HG03175 (cell line): ENCODE data around the gene TRPC4.
"Not testable (repeated sequence)": the region's sequence is repeated elsewhere in the genome, so short reads cannot be mapped to it uniquely, and the experiment has no call there.

ENCODE experiments used
- ATAC-seq: cut with Tn5 transposase; IDR thresholded peaks from one replicate; pipeline ENCODE4 v1.9.1; 2021; ENCODE audit warnings: mild to moderate bottlenecking, moderate library complexity; ENCODE audit not compliant: unreplicated experiment

The TRPC4 gene

DNA sequence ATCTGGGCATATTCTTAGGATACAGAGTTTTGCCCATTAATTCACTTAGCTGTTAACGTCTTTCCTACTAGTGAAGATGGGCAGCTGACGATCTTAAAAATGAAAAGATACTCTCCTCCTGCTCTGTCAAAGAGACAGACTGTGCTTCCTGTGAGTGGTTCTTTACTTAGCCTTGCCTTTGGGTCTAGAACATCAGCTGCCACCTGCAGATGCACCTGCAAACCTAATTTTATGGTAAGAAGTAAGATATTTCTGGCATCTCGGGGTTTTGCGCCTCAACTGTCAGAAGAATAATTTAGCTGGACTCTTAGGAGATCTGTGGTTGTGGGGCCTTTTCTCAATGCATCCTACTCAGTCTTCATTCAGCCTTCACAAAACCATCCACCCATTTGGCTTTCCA is 36.2 kb downstream of the TRPC4 start:
- no peak for ATAC-seq

DNA sequence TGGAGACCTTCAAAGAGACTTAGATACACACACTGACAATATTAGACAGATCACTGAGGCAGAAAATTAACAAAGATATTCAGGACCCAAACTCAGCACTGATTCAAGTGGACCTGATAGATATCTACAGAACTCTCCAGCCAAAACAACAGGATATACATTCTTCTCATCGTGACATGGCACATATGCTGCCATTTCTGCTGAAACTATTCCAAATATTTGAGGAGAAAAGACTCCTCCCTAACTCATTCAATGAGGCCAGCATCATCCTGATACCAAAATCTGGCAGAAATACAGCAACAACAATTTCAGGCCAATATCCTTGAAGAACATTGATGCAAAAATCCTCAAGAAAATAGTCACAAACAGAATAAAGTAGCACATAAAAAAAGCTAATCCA is 53.3 kb downstream of the TRPC4 start:
- no peak for ATAC-seq

DNA sequence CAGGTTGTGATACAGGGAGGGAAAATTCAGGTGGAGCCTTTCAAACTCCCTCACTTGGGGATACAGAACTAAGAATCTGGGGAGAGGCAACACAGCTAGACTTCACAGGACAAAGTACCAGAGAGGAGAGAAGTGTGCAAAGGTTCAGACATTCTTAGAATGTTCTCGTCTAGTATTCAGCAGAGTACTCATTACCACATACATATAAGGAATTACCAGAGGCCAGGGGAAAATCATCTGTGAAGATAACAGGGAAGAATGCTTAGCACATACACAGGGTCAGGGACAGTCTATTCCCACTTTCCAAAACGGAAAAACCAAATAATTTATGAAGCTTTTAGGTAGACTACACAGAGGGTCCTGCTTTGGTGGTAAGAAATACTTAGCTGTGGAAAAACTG is 58.1 kb downstream of the TRPC4 start:
- ATAC-seq, result no peak

DNA sequence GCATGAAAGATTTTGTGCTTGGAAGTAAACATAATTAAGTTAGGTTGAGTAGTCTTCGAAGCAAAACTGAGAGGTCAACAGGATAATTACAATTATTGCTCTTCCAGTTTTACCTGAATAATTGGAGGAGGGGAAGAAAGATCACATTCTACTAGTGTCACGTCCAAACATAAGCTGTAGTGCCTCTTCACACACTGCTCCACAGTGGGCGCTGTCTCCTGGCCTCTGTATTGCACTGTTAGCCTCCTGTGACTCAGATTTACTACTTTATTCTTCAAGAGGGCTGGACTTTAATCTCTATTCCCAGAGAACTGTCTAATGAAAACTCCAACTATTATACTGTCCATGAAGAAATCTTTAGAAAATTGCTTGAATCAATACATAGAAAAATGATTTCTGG is 62.9 kb downstream of the TRPC4 start:
- no peak for ATAC-seq

DNA sequence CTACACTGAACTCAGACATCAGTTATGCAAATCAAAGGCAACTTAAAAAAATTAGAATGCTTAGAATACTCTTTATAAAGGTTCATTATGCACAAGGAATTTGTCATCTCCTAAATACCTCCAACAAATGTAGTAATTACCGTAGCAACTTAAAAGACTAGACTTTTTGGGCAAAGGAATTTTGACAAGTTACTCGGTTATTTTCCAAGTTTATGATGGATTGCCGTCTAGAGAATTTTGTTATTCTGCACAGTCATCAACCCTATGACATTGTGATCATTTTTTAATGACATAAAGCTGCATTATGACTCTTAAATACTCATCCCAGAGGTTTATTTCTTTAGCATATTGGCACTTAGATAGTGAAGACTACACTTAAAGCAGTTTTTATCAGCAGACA is 71.9 kb downstream of the TRPC4 start:
- no peak for ATAC-seq

DNA sequence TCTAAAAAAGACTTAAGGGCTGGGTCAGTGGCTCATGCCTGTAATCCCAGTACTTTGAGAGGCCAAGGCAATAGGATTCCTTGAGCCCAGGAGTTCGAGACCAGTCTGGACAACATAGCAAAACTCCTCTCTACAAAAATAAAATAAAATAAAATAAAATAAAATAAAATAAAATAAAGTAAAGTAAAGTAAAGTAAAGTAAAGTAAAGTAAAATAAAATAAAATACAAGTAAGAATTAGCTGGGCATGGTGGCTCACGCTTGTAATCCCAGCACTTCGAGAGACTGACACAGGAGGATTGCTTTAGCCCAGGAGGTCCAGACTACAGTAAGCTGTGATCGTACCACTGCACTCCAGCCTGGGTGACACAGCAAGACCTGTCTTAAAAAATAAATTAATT is 72.8 kb downstream of the TRPC4 start:
- ATAC-seq, result not testable (repeated sequence)

DNA sequence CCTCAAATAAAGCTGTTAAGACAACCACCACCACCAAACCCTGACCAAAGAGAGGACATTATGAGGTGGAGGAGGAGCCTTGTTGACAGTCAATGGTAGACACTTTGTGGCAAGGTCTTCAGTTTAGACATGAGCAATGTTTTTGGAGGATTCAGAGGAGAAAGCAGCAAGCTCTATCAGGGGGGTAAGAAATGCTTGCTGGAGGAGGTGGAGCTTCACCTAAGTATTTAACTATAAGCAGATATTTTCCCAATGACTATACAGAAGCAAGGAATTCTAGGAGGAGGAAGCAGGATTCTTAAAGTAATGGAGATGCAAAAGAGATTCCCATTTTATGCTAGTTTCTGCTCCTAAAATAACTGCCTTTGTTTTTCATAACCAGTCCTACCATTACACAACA is 74.2 kb downstream of the TRPC4 start:
- no peak for ATAC-seq

DNA sequence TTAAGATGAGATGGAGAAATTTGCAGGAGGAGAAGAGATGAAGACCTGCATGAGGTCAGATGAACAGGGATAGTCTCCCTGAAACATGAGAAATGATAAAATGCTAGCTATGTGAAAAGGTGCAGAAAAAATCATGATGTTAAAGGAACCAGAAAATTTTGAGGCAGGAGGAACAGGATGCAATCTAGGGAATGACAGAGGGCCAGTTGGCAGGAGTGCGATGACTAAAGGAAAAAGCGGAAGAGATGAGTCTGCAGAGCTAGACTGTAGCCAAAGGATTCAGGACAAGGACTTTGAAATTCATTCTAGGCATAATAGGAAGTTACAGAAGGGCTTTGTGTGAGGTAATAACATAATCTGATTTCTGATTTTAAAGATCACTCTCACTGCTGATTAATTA is 77.9 kb downstream of the TRPC4 start:
- no peak for ATAC-seq

DNA sequence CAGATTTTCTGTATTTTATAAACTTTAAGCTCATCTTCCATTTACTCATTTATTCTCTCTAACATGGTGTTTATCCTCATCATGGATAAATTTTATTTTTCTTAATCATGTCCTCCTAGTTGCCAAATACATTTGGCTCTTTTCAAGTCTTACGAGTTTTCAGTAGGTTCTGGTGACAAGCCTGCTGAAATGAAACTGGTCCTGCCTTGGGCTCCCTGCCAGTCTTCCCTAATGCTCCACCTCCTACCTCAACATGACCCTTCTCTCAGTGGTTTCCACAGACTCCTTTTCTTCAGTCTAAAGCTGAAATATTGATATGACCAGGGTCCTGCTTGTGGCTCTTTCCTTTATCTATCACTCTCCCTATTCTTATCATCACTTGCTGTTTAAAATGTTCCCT is 81.2 kb downstream of the TRPC4 start:
- no peak for ATAC-seq

DNA sequence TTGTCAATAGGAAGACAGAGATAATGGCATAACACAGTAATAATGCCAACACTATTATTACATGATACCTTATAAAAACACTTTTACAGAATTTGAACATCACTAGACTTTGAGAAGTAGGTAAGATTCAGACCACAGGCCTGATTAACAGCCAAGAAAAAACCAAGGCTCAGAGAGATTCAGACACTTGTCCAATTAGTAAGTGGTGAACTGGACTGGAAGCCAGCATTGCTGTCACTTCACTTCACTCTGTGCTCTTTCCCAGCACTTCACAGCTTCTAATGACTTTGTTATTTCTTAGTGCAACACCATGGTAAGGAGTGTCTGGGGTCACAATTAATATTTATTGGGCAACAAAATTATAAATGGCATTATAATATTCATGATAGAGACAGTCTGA is 91.9 kb downstream of the TRPC4 start:
- no peak for ATAC-seq

DNA sequence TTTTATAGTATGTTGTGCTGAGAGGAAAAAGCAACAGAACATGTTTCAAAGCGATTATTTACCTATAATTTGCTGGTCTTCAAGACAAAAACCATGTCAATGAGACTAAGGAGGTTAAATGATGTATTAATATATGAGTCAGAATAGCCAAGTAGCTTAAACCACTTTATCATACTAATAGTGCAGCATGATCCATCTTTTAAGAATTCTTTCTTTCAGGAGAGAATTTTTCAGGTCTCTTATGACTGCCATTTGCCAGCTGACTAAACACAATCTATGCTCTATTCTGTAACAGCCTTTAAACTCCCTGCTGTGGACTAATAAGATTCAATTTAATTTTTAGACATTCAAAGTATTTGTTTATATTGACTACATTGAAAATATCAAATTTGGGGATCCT is 93.7 kb downstream of the TRPC4 start:
- no peak for ATAC-seq

DNA sequence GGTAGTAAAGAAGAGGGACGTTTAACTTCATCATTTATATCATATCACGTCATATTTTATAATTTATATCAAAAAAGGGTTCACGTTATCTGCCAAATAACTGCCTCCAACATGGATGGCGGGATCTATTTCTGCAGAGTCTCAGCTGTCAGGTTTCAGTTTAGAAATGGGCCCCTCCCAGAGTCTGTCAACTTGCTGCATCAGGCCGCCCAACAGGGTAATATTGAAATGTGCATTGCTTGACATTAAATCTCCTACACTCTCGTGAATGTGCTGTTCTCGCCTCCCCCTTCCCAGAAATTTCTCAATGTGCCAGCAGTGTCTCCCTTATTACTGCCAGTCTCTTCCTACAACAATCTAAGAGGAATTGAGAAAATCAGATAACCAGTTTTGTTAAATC is 96.9 kb downstream of the TRPC4 start:
- ATAC-seq, result no peak

DNA sequence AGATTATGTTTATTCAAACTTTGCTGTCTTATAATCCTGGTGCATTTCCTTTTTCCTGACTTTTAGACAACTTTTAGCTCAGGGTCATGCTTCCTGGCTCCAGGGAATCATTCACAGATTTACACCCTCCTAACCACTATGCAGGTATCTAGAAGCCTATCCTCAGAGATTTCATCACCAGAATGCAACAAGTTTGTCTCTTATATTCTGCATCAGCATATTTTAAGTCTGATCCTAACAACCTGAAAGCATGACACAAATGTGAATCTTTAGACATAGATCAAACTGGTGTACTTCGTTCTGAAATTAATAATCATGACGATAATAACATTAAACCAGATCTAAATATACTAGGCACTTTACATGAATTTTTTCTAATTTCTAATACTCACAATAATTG is 100.0 kb downstream of the TRPC4 start:
- ATAC-seq, result no peak

DNA sequence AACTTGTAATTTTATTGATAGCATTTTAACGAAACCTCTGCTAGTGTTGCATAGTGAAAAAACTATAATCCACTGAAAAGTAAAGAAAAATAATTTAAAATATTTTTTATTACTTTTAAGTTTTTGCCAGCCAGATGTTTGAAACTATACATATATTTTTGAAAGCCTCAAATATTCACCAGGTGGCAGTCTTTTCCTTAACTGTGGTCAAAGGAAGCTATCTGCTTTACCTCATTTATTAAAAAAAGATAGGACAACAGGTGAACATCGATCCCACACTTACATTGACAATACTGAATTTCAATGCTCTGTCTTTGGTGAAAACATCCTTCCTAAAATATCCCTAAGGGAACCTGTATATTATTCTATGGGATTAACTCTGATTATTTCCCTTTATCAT is 100.5 kb downstream of the TRPC4 start:
- no peak for ATAC-seq

DNA sequence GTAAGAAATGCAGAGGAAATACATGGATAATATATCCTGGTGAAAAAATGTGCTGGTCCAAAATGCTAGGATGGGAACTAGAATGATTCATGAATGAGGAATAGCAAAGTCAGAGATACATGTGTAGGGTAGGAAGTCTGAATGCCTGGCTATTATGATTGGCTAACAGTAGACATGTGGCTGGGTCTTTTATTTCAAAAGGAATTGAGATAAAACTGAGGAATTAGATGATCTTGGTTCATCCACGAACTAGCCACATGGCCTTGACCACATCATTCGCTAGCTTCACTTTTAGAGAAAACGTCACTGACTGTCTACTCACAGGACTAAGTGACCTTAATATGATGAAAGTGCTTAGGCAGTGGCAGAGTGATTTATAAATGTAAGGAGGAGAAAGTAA is 103.1 kb downstream of the TRPC4 start:
- ATAC-seq, result no peak

DNA sequence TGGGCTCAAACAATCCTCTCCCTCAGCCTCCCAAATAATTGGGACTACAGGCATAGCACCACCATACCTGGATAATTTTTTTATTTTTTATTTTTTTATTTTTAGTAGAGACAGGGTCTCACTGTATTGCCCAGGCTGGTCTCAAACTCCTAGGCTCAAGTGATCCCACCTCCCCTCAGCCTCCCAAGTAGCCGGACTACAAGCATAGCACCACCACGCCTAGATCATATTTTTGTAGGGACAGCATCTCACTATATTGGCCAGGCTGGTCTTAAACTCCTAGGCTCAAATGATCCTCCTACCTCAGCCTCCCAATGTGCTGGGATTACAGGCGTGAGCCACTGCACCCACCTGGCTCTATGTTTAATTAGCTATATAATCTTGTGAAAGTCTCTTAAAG is 114.2 kb downstream of the TRPC4 start:
- ATAC-seq, result no peak

DNA sequence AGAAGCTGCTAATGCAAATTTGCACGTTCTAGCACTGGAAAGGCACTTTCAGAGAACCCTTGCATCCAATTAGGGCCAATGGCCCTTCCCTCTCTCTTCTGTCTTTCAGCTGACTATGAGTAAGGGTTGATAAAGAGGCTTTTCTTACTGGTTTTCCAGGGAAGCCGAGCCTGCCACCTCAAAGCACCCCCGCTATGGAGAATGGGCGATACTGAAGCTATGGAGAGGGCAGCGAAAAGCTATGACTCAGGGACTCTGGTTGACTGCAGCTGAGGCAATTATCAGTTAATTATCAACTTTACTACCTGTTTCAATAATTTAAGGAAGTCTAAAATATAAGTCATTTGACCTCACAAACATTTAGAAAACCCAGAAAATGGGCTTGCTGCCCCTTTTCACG is 115.8 kb downstream of the TRPC4 start:
- no peak for ATAC-seq

DNA sequence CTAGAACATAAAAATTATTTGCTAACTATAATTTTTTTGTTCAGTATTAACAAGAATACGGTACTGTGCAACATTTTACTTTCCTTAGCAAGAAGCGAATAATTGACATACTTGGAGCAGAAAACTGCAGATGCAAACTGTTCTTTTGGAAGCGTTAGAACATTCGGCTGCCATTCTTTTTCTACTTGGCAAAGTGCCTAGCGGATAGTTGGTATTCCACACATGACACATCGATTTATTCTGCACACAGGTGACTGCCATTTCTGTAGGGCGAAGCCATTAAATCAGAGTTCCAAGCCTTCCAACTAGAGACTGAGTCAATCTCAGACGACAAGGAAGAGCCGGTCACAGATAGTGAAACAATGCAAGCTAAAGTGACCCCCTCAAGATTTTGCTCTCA is 117.4 kb downstream of the TRPC4 start:
- no peak for ATAC-seq

DNA sequence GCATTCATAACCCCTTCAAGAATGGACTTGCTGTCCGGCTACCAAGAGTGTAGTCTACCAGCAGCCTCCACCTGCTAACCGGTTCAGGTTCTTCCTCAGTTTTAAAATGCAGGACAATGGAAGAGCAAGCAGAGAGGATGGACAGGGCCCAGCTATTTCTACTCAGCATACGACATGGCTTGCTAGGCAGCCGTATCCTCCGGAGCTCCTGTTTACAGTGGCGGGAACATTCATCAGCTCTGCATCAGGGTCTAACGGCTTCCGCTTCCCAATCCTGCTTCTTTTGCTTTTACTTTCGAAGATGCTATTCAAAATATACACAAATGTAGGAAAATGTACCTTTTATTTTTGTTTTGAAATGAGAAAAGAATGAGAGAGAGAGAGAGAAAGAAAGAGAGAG is 118.5 kb downstream of the TRPC4 start:
- no peak for ATAC-seq

DNA sequence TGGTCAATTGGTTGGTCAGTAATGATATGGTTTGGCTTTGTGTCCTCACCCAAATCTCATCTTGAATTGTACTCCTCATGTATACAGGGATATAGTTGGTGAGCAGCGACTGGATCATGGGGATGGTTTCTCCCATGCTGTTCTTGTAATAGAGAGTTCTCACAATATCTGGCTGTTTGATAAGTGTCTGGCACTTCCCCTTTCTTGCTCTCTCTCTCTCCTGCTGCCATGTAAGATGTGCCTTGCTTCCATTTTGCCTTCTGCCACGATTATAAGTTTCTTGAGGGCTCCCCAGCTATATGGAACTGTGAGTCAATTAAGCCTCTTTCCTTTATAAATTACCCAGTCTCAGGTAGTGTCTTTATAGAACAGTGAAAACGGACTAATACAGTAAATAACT is 120.7 kb downstream of the TRPC4 start:
- ATAC-seq, result no peak

DNA sequence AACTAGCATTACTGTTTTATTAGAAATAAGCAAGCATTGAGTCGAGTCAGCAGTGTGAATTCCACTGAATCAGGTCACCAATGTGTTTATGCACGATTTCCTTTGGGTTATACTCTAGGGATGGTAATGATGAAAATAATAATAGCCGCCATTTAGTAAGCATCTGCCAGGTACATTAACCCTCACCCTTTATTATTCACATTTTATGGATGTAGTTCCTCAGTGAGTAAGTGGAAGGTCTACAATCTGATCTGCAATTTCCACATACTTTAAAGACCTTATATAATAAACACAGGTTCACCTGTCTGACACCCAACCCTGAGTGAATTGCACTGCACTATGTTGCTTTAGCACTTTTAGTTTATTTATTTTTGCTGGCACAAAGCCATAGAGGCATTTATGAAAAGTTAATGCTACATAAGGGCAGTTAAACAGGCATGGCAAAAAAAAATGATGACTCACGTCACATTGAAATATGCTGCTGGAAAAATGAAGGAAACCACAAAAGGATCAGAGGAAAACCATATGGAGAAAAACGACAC is 122.4 kb downstream of the TRPC4 start:
- no peak for ATAC-seq

DNA sequence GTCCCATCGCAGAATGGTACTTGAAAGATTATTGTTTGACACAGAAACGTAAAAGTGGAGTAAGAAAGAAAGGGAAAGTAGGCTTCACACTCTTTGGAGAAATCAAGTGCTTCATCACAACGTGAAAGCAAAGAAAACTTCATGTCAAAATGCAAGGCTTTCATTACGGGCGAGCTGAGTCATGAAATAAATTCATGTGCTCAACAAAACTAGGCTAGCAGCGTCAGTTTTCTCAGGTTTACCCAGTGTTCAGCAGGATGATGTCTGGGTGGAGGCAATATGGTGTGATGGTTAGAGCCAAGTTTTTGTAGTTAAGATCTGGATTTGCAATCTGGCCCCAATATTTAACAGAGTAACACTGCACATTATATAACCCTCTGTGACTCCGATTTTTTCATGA is 128.0 kb downstream of the TRPC4 start:
- no peak for ATAC-seq

DNA sequence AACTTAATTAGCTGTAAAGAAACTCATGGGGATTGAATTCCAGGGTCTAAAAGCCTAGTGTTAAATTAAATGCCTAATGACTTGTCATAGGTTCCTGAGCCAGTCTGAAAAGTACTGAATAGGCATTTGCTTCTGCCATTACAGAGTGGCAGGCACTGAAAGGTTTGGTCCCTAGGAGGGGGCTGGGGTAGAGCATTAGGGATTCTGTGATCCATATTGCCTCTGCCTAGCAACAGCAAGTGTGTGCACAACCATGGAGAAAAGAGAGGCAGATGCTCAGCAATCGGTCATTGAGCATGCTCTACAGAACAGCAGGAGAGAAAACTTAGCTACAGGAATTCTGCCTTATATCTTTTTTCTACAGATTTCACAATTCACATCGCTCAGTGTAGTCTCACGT is 133.5 kb downstream of the TRPC4 start:
- no peak for ATAC-seq

DNA sequence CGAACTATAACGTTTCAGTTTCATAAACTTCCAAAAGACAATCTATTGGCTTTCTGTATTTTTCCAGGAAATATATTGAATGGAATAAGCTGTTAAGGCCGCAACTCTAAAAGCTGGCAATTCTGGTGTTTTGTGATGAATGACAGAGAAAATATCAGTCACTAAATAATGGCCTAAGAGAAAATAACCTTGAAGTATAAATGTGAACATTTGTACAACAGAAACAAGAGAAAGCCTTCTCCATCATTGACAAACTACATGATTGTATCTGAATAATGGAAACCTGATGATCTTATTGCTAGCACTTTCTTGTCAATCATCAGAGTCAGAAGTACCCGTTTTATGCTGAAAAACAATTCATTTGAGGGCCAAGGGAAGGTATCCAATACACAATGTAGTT is 134.3 kb downstream of the TRPC4 start:
- no peak for ATAC-seq
